Measurements from ENCODE around the gene BRD3.
"Not testable (repeated sequence)": the region's sequence is repeated elsewhere in the genome, so short reads cannot be mapped to it uniquely, and the experiment has no call there.

BRD3 gene

GRCh38 chr9:134067904-134068743 lies at the start of gene BRD3:
TSS of gene BRD3 (minus strand) at chr9:134068026. CDS start at chr9:134053477, 14,549 bp downstream.
- DNase-seq (ENCODE audit: low read depth), result peak; percentile 68

GRCh38 chr9:134112561-134112960 lies 44.7 kb upstream of the BRD3 start:
- DNase-seq (ENCODE audit: low read depth), result no peak

GRCh38 chr9:134111064-134111463 lies 43.2 kb upstream of the BRD3 start:
- no peak for DNase-seq (ENCODE audit: low read depth)

GRCh38 chr9:134103391-134103998 lies 35.7 kb upstream of the BRD3 start:
- DNase-seq (ENCODE audit: low read depth), result no peak

GRCh38 chr9:134101623-134102149 lies 33.9 kb upstream of the BRD3 start:
- no peak for DNase-seq (ENCODE audit: low read depth)

- not testable (repeated sequence) for DNase-seq (ENCODE audit: low read depth)
Observed at GRCh38 chr9:134101133-134101532, 33.3 kb upstream of the BRD3 start.

- no peak for DNase-seq (ENCODE audit: low read depth)
Observed at GRCh38 chr9:134100040-134100439, 32.2 kb upstream of the BRD3 start.

GRCh38 chr9:134099123-134099761 lies 31.4 kb upstream of the BRD3 start:
- DNase-seq (ENCODE audit: low read depth), result no peak

GRCh38 chr9:134089972-134090371 lies 22.1 kb upstream of the BRD3 start:
- DNase-seq (ENCODE audit: low read depth), result no peak

GRCh38 chr9:134088063-134088725 lies 20.4 kb upstream of the BRD3 start:
- no peak for DNase-seq (ENCODE audit: low read depth)

- no peak for DNase-seq (ENCODE audit: low read depth)
Observed at GRCh38 chr9:134085674-134086073, 17.8 kb upstream of the BRD3 start.

GRCh38 chr9:134083451-134083850 lies 15.6 kb upstream of the BRD3 start:
- no peak for DNase-seq (ENCODE audit: low read depth)

- DNase-seq (ENCODE audit: low read depth), result no peak
Observed at GRCh38 chr9:134076644-134077043, 8.8 kb upstream of the BRD3 start.

GRCh38 chr9:134075689-134076088 lies 7.9 kb upstream of the BRD3 start:
- not testable (repeated sequence) for DNase-seq (ENCODE audit: low read depth)

- no peak for DNase-seq (ENCODE audit: low read depth)
Observed at GRCh38 chr9:134073500-134073899, 5.7 kb upstream of the BRD3 start.

GRCh38 chr9:134072683-134073082 lies 4.9 kb upstream of the BRD3 start:
- DNase-seq (ENCODE audit: low read depth), result not testable (repeated sequence)

GRCh38 chr9:134071149-134071548 lies 3.3 kb upstream of the BRD3 start:
- no peak for DNase-seq (ENCODE audit: low read depth)

GRCh38 chr9:134069480-134070399 lies 1.9 kb upstream of the BRD3 start:
- DNase-seq (ENCODE audit: low read depth), result no peak

- DNase-seq (ENCODE audit: low read depth), result no peak
Observed at GRCh38 chr9:134068744-134069479, 1.1 kb upstream of the BRD3 start.

All from stimulated activated CD8-positive, alpha-beta memory T cell treated with anti-CD3 and anti-CD28 coated beads, Interleukin-15, amount 100 ng/mL, for 24 hours (primary cell).